Lower lobe of right lung (tissue), 2 donors: ENCODE measurements around the gene DPYD. TPM values are rescaled to one million over a fixed set of nuclear protein-coding genes. Genes with fewer than 3 reads are reported as not detected.

Source experiments
- ATAC-seq, 2 donors: fragments of 200-7000 bp; cut with Tn5 transposase; one replicate each; pipeline ENCODE4 v1.9.1; 2020 to 2022; ENCODE audit warnings: mild to moderate bottlenecking in 2 of 2, moderate library complexity in 2 of 2
- DNase-seq: peaks from one replicate; pipeline ENCODE4 v3.0.0-alpha.2; 2020
- H3K27ac ChIP-seq: fragments of 200-600 bp; one replicate; pipeline ENCODE4 v1.8.0; 2022
- H3K27me3 ChIP-seq: fragments of 200-600 bp; one replicate; pipeline ENCODE4 v1.8.0; 2022; ENCODE audit warnings: low read depth
- H3K36me3 ChIP-seq: fragments of 200-600 bp; one replicate; pipeline ENCODE4 v1.8.0; 2022; ENCODE audit warnings: mild to moderate bottlenecking
- H3K4me1 ChIP-seq: fragments of 200-600 bp; one replicate; pipeline ENCODE4 v1.8.0; 2022
- H3K4me3 ChIP-seq: fragments of 200-600 bp; one replicate; pipeline ENCODE4 v1.8.0; 2022; ENCODE audit warnings: mild to moderate bottlenecking
- H3K9me3 ChIP-seq: fragments of 200-600 bp; one replicate; pipeline ENCODE4 v1.8.0; 2022
- CTCF ChIP-seq: fragments of 200-600 bp; IDR thresholded peaks from one replicate; pipeline ENCODE4 v1.8.0; 2022; ENCODE audit warnings: antibody characterized with exemption, mild to moderate bottlenecking
- intact Hi-C: fragments of 100-400 bp; cut with DNase I; formaldehyde crosslinking; loops from one replicate; pipeline ENCODE4 v1.11.0; 2022
- total RNA-seq: library from RNA; stranded (reverse); fragmentation: NEBNext Ultra II Directional; extraction: Animal tissue kit (Norgen Biotek cat#: 25700); gene quantifications from one replicate; pipeline ENCODE4 v1.2.1, GENCODE V29; 2021
- donor health status: DM: no; HTN: yes; CAD: no; lungs with severe emphysema.

The DPYD gene
- total RNA-seq, 1 donor from 2014 or later, result 91.9 TPM

GRCh38 chr1:97898948-97899347 is 21.9 kb downstream of the DPYD start:
- no peak overlapping the region for H3K4me3 ChIP-seq
- H3K4me1 ChIP-seq, result peaks cover 39% of the 10 kb centered on the region
- intact Hi-C loops, result no loop called here
- H3K36me3 ChIP-seq, result no peaks in the 10 kb centered on the region
- H3K9me3 ChIP-seq, result no peaks in the 10 kb centered on the region
- ATAC-seq (no peak), DNase-seq (no peak)
- TF ChIP-seq CTCF, result no peak
- H3K27ac ChIP-seq, result no peak overlapping the region
- no peaks in the 10 kb centered on the region for H3K27me3 ChIP-seq

GRCh38 chr1:97895278-97895677 is 25.6 kb downstream of the DPYD start:
- H3K27ac ChIP-seq, result no peak overlapping the region
- H3K9me3 ChIP-seq, result no peaks in the 10 kb centered on the region
- H3K4me1 ChIP-seq, result peaks cover 3% of the 10 kb centered on the region
- TF ChIP-seq CTCF, result no peak
- no peak overlapping the region for H3K4me3 ChIP-seq
- ATAC-seq (no peak), DNase-seq (no peak)
- no peaks in the 10 kb centered on the region for H3K27me3 ChIP-seq
- no peaks in the 10 kb centered on the region for H3K36me3 ChIP-seq
- intact Hi-C loops, result no loop called here

- TF ChIP-seq CTCF, result no peak
- no peak for ATAC-seq
Measured at GRCh38 chr1:97893844-97894243, 27.0 kb downstream of the DPYD start.

DNA sequence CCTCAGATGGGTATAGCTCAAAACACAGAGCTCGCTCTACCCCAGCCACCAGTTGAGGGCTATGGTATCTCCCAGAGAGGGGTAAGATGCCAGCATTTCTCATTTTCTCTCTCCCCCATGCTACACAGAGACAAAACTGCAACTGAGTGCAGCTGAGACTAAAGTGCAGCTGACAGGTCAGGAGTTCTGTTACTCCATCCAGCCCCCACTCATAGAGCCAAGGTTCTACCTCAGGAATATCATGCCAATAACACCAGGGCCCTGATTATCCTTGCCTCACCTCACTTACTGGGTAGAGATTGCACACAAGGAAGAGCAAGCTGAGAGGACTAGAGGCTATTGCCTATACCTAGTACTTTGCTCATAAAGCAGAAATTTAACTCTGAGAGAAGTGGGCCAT is 34.6 kb downstream of the DPYD start:
- peaks cover 17% of the 10 kb centered on the region for H3K36me3 ChIP-seq
- H3K4me3 ChIP-seq, result no peak overlapping the region
- intact Hi-C loops, result no loop called here
- ATAC-seq, result no peak
- H3K27me3 ChIP-seq, result no peaks in the 10 kb centered on the region
- peaks cover 14% of the 10 kb centered on the region for H3K4me1 ChIP-seq
- no peak for DNase-seq
- peaks cover 24% of the 10 kb centered on the region for H3K9me3 ChIP-seq
- TF ChIP-seq CTCF, result no peak
- no peak overlapping the region for H3K27ac ChIP-seq

More at GRCh38 chr1:97893844-97894243, 27.0 kb downstream of the DPYD start:
- H3K27me3 ChIP-seq, result no peaks in the 10 kb centered on the region
- no peak overlapping the region for H3K27ac ChIP-seq
- peaks cover 11% of the 10 kb centered on the region for H3K9me3 ChIP-seq
- no peaks in the 10 kb centered on the region for H3K36me3 ChIP-seq
- DNase-seq, result no peak
- intact Hi-C loops, result no loop called here
- no peaks in the 10 kb centered on the region for H3K4me1 ChIP-seq
- no peak overlapping the region for H3K4me3 ChIP-seq

GRCh38 chr1:97883823-97884222 is 37.0 kb downstream of the DPYD start:
- ATAC-seq (no peak), DNase-seq (no peak)
- no peak overlapping the region for H3K4me3 ChIP-seq
- peaks cover 13% of the 10 kb centered on the region for H3K9me3 ChIP-seq
- intact Hi-C loops, result no loop called here
- no peak for TF ChIP-seq CTCF
- H3K27ac ChIP-seq, result no peak overlapping the region
- peaks cover 28% of the 10 kb centered on the region for H3K36me3 ChIP-seq
- no peaks in the 10 kb centered on the region for H3K27me3 ChIP-seq
- peaks cover 14% of the 10 kb centered on the region for H3K4me1 ChIP-seq

DNA sequence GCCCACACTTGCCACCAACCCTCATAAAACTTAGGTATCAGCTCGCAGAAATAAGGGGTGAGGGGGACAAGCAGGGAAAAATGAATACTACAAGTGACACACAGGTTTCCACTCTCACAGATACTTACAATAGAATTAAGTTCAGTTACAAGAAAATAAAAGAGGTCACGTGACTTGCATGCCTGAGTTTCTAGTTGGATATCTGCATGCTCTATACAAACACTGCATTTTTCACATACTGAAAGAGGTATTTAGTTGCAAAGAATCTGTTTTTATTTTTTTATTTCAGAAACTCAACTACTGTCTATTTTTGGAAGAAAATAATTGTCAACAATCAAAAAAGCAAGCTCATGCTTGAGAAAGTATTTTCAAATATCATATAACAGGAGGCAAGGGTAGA is 43.5 kb downstream of the DPYD start:
- H3K27me3 ChIP-seq, result no peaks in the 10 kb centered on the region
- intact Hi-C loops, result no loop called here
- H3K9me3 ChIP-seq, result no peaks in the 10 kb centered on the region
- peaks cover 21% of the 10 kb centered on the region for H3K36me3 ChIP-seq
- H3K4me3 ChIP-seq, result no peak overlapping the region
- H3K27ac ChIP-seq, result no peak overlapping the region
- no peak for DNase-seq
- ATAC-seq, result no peak
- no peak for TF ChIP-seq CTCF
- no peaks in the 10 kb centered on the region for H3K4me1 ChIP-seq
